Lower leg skin (tissue), 4 donors: ENCODE results near the gene AVPR2. TPM values are rescaled to one million over a fixed set of nuclear protein-coding genes. Genes with fewer than 3 reads are reported as not detected.

ENCODE experiments used
- DNase-seq, 2 donors: peaks; one replicate each; pipeline ENCODE4 v3.0.0-alpha.2; 2019; ENCODE audit warnings: low spot score in 2 of 2
- H3K4me3 ChIP-seq: fragments of 200-600 bp; sonication (generic); 2 replicates; pipeline ENCODE4 v1.5.1; 2017; ENCODE audit warnings: mild to moderate bottlenecking, low read depth; ENCODE audit not compliant: poor library complexity, severe bottlenecking
- POLR2A ChIP-seq, 2 donors: fragments of 450-650 bp; IDR thresholded peaks; one replicate each; pipeline ENCODE4 v1.6.1; 2016 to 2017; ENCODE audit warnings: antibody characterized with exemption in 2 of 2, mild to moderate bottlenecking in 1 of 2, moderate library complexity in 1 of 2
- WGBS, 2 donors: methylation state at CpG; one replicate each; pipeline ENCODE4 v1.1.5; 2018; 5-methylcytosine and 5-hydroxymethylcytosine counted together
- intact Hi-C: fragments of 100-400 bp; cut with DNase I; formaldehyde crosslinking; loops from one replicate; pipeline ENCODE4 v1.15.0; 2023; ENCODE audit warnings: low total_unique reads
- total RNA-seq, 4 donors: library from RNA; depleted of rRNA; stranded (reverse); fragments of >200 nt; gene quantifications; one replicate each; pipeline ENCODE4 v1.1.0, GENCODE V29; 2016
- TF ChIP-seq, protein P1 (sequence below), 3 donors: fragments of 450-650 bp; IDR thresholded peaks; one replicate each; pipeline ENCODE4 v1.5.1; 2016; ENCODE audit warnings: antibody characterized with exemption in 3 of 3, mild to moderate bottlenecking in 3 of 3, moderate library complexity in 2 of 3

AVPR2 gene
- total RNA-seq, 4 donors from 2014 or later: 0.53 to 2.6 (median 0.98) TPM

DNA sequence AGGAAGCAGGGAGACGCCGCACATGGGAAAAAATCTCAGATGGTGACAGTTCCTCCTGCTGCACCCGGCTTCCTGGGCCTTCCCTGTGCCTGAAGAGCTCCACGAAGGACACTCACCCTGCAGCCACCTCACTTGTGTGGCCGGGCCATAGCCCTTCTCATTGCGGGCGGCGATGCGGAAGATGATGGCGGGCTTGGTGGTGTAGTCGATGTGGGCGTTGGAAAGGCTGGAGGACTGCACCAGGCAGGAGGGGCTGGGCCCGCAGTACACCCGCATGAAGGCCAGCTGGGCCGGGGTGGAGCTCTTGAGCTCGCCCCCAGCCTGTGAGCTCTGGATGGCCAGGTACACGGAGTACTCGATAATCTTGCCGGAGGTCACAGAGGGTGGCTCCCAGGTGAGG, 45.7 kb downstream of the AVPR2 start:
- 92 to 94% methylated on average over 12 to 19 of the region's 19 CpGs for WGBS, 2 donors
- intact Hi-C loops: loop anchor here (5.0 kb wide), 1 partner anchor 188 kb away; the partner anchor contains the start of gene PLXNB3
- DNase-seq: no peak
- no peak overlapping the region for H3K4me3 ChIP-seq
- no peak for TF ChIP-seq POLR2A (IDR thresholded peaks at IDR 0.05)
- TF ChIP-seq, protein P1, sequence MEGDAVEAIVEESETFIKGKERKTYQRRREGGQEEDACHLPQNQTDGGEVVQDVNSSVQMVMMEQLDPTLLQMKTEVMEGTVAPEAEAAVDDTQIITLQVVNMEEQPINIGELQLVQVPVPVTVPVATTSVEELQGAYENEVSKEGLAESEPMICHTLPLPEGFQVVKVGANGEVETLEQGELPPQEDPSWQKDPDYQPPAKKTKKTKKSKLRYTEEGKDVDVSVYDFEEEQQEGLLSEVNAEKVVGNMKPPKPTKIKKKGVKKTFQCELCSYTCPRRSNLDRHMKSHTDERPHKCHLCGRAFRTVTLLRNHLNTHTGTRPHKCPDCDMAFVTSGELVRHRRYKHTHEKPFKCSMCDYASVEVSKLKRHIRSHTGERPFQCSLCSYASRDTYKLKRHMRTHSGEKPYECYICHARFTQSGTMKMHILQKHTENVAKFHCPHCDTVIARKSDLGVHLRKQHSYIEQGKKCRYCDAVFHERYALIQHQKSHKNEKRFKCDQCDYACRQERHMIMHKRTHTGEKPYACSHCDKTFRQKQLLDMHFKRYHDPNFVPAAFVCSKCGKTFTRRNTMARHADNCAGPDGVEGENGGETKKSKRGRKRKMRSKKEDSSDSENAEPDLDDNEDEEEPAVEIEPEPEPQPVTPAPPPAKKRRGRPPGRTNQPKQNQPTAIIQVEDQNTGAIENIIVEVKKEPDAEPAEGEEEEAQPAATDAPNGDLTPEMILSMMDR (IDR thresholded peaks at IDR 0.05): no peak

GRCh38 chrX:153951683-153952372, 47.4 kb downstream of the AVPR2 start:
- no peak for DNase-seq
- TF ChIP-seq POLR2A (IDR thresholded peaks at IDR 0.05): no peak
- TF ChIP-seq, protein P1 (IDR thresholded peaks at IDR 0.05): no peak
- WGBS, 2 donors: 93 to 94% methylated on average over 3 to 25 of the region's 28 CpGs
- intact Hi-C loops: loop anchor here (5.0 kb wide), 1 partner anchor 190 kb away; the partner anchor contains the start of gene PLXNB3
- H3K4me3 ChIP-seq: no peak overlapping the region

DNA sequence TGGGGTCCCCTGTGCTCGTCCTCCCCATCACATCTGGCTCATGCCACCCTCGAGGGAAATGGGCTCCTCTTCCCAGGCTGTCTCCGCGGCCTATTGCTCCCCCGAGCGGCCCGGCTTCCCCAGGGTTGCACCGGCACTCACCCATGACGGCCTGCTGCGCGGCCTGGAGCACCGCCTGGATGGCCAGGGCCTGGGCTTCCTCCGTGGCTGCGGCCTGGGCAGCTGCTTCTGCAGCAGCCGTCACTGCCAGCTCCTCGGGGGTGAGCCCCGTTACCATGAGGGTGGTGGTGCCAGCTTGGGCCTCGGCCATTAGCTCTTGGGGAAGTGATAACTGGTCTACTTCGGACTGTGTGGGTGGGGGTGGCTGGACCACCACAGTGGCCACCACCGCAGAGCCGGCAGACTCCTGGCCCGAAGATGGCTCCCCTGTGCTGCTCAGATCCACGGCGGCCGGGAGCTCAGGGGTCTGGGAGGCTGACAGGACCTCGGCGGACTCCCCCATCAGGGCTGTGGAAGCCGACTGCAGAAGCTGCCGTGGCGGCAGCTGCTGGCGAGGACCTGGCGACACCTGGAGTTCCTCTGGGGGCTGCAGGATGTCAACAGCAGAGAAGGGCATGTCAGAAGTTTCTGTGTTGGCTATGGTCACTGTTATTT, 48.0 kb downstream of the AVPR2 start:
- TF ChIP-seq, protein P1 (IDR thresholded peaks at IDR 0.05): no peak
- TF ChIP-seq POLR2A (IDR thresholded peaks at IDR 0.05): no peak
- no peak for DNase-seq
- 92 to 94% methylated on average over 14 to 18 of the region's 32 CpGs for WGBS, 2 donors
- intact Hi-C loops: loop anchor here (5.0 kb wide), 1 partner anchor 190 kb away; the partner anchor contains the start of gene PLXNB3
- H3K4me3 ChIP-seq: no peak overlapping the region

DNA sequence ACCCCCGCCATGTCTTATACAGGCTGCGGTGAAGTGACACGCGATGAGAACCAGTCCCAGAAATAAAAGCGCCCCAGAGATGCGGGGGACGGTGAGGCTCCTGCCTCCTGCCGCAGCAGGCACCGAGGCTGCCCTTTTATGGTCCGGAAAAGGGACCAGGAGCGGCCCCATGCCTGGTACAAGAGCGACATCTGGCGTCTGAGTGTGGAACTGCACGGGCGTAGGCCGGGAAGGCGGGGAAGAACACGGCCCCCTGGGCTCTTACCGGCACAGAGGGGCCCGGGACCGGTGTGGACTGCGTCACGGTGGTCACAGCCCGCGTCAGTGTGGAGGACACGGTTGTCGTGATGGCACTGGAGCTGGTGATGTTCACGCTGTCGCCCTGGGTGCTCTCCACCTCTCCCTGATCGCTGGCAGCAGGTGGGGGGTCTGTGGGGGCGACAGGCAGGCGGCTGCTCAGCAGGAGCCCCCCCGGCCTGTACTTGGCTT, 48.9 kb downstream of the AVPR2 start:
- 23 to 50% methylated on average over 6 to 16 of the region's 33 CpGs for WGBS, 2 donors
- DNase-seq: peak in 1 of 2 donors; percentile 94
- H3K4me3 ChIP-seq: no peak overlapping the region
- intact Hi-C loops: loop anchor here (5.0 kb wide), 1 partner anchor 191 kb away; the partner anchor contains the start of gene PLXNB3
- TF ChIP-seq, protein P1 (IDR thresholded peaks at IDR 0.05): peak in 1 of 3 donors; percentile 65
- no peak for TF ChIP-seq POLR2A (IDR thresholded peaks at IDR 0.05)

DNA sequence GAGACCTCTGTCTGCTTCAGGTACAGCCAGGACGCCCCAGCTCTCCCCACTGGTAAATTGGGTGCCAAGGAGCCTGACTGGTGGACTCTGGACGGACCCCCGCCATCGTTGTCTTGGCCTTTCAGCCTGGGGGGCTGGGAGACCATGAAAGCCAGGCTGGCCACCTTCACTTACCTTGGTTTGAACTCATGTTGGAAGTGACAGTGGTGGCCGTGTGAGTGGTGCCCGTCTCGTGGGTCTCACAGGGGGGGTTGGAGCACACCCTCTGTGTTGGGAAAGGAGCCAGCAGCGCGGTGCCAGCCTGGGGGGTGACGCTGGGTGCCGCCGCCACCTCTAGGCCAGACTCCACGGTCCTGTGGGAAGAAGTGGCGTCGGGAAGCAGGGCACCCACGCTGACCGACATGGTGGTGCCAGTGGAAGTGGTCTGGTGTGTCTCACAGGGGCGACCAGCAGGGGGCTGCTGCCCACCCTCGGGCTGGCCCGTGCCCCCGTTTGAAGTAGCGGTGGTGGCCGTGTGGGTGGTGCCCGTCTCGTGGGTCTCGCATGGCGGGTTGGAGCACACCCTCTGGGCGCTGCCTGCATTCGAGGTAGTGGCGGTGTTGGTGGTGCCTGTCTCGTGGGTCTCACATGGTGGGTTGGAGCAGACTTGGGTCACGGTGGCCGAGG, 49.6 kb downstream of the AVPR2 start:
- no peak overlapping the region for H3K4me3 ChIP-seq
- intact Hi-C loops: loop anchor here (5.0 kb wide), 1 partner anchor 192 kb away; the partner anchor contains the start of gene PLXNB3
- 79 to 100% methylated on average over 1 to 29 of the region's 33 CpGs for WGBS, 2 donors
- no peak for DNase-seq
- TF ChIP-seq POLR2A (IDR thresholded peaks at IDR 0.05): no peak
- TF ChIP-seq, protein P1 (IDR thresholded peaks at IDR 0.05): no peak
